NCI-H1417 (cell line): ENCODE data around the gene AKAIN1.

ENCODE experiments used
- DNase-seq, 3 experiments: peaks; one replicate each; lab custom pipeline; 2025; lab: John Stamatoyannopoulos, UW

The AKAIN1 gene

GRCh38 chr18:5093902-5094301, 103.2 kb downstream of the AKAIN1 start:
- DNase-seq = no peak
